GM21390 (cell line): ENCODE measurements around the gene RSPO4.

ENCODE experiments used
- ATAC-seq: cut with Tn5 transposase; IDR thresholded peaks from one replicate; pipeline ENCODE4 v1.9.1; 2021; ENCODE audit not compliant: unreplicated experiment

The RSPO4 gene

GRCh38 chr20:971346-971745, 30.8 kb downstream of the RSPO4 start:
- no peak for ATAC-seq

DNA sequence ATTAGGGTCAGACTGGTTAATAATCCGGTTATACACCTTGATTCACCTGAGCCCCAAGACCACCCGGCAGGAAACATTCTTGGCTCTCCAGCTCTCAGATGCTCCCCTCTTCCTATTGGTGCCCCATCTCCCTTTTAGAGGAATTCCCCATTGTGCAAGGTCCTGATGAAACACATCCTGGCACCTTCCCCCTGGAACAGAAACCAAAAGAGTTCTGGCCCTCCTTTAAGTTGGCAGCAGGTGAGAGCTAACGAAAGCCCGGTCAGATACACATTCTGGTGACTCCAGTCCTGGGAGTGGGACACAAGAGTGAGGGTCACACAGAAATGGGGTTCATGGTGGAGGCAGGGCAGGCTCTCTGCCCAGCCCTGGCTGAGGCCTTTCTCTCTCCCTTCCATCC, 32.2 kb downstream of the RSPO4 start:
- ATAC-seq, result no peak

- no peak for ATAC-seq
Observed at GRCh38 chr20:967796-968742, 34.0 kb downstream of the RSPO4 start.

DNA sequence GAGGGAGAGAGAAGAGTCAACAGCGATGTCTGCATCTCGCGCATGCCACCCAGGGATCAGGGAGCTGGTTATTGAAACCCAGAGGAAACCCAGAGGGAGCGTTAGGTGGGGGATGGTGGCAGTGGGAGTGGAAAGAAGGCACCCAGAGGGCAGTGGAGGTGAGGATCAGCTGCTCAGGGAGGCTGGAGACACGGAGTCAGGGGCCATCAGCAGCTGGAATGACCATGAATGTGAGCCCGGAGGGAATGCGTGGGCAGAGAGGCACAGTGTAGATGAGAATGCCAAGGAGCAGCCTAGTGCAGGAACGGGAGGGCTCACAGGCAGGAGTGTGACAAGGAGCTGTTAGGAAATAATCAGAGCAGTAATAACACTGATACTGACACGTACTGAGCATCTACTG, 36.2 kb downstream of the RSPO4 start:
- no peak for ATAC-seq

- no peak for ATAC-seq
Observed at GRCh38 chr20:963795-964194, 38.3 kb downstream of the RSPO4 start.

GRCh38 chr20:962683-963082, 39.4 kb downstream of the RSPO4 start:
- no peak for ATAC-seq

DNA sequence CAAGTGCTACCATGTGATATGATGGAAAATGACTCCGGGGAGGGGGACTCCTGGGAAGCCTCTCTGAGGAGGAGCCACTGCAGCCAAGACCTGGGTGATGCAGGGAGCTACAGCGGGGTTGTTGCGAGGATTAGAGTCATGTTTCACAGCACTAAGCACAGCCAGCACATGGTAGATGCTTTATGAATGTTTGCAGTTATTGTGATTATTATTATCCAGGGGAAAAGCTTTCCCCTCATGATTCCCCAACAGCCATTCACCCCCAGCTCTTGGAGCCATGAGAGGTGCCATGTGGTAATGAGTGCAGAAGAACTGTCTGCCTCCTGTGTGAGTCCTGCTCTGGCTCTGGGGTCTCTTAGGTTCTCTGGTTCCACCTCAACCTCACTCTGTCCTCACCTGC, 39.9 kb downstream of the RSPO4 start:
- ATAC-seq, result no peak

DNA sequence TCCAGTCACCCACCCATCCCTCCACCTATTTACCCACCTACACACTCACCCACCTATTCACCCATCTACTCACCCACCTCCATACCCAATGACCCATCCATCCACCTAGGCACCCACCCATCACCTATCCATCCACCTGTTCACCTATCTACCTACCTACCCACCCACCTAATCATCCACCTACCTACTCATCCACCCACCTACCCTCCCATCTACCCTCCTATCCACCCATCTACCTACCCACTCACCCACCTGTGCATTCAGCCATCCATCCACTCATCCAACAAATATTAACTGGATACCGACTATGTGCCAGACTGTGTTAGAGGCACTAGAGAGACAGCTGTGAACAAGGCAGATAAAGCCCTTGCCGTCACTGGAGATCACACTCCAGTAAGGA, 40.3 kb downstream of the RSPO4 start:
- ATAC-seq, result no peak

GRCh38 chr20:959996-960615, 42.0 kb downstream of the RSPO4 start:
- no peak for ATAC-seq

GRCh38 chr20:958936-959815, 42.9 kb downstream of the RSPO4 start:
- no peak for ATAC-seq

DNA sequence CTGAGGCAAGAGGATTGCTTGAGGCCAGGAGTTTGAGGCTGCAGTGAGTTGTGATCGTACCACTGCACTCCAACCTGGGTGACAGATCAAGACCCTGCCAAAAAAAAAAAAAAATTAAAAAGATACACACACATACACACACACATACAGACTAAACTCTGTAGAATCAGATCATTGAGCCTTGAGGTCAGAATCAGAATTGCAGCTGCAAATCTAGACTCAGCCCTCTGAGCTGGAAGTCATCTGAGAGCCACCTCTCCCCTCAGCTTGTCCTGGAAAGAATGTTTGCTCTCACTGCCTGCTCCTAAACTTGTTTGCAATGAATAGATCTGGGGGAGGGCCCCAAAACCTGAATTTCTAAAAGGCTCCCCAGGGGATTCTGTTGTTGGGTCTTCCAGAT, 44.6 kb downstream of the RSPO4 start:
- ATAC-seq, result no peak

- ATAC-seq, result no peak
Observed at GRCh38 chr20:956330-956951, 45.7 kb downstream of the RSPO4 start.

DNA sequence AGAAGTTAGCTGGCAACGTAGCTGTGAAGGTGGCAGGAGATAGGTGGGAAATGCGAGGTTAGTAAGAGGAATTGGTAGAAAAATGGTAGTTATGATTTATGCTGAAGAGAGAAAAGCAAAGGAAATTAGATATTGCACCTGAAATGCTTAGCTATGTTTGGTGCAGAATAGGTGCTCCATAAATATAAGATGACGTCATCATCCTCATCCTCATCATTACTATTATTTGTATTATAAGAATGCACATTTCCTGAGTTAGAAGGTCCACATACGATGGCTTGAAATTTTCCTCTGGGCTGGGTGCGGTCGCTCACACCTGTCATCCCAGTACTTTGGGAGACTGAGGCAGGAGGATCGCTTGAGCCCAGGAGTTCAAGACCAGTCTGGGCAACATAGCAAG, 46.5 kb downstream of the RSPO4 start:
- ATAC-seq, result no peak

- no peak for ATAC-seq
Observed at GRCh38 chr20:955111-955510, 47.0 kb downstream of the RSPO4 start.

DNA sequence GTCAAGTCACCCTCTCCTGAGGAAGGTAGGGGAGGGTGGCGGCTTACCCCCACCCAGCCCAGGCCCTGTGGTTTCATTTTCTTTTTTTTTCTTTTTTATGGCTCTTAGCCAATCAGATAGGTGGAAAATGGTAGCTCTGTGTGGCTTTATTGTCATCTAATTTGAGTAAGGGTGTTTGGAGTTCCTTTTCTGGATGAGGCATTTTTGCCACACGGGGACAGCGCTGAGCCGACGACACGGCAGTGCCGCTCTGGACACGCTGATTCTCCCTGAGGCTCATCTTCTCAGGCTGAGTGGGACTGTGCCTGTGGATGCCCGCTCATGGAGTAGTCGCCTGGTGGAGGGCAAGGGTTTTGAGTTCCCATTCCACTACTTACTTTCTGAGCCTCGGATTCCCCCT, 48.4 kb downstream of the RSPO4 start:
- no peak for ATAC-seq

DNA sequence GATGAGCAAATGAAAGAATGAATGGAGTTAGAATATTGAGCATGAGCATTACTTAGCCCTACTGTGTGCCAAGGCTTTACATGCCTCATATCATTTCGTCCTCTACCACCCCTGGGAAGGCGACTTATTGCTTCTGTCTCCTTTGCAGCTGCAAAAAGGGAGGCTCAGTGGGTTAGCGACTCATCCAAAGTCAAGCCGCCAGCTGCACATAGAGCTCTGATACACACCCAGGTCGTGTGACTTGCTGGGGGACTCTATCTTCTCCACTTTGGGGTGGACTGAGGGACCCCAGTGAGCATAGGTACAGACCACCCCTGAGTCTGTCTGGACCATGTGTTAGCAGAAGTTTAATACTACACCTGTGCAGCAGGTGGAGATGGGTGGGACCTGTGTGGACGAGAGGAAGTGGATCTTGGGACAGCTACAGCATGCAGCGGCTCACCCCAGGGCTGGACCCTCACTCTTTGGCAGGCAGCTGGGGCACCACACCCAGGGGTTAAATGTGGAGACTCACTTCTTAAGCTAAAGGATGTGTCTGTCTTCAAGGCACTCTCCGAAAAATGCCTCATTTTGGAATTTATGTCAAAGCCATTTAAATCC, 49.8 kb downstream of the RSPO4 start:
- no peak for ATAC-seq

GRCh38 chr20:951384-952169, 50.5 kb downstream of the RSPO4 start:
- no peak for ATAC-seq

DNA sequence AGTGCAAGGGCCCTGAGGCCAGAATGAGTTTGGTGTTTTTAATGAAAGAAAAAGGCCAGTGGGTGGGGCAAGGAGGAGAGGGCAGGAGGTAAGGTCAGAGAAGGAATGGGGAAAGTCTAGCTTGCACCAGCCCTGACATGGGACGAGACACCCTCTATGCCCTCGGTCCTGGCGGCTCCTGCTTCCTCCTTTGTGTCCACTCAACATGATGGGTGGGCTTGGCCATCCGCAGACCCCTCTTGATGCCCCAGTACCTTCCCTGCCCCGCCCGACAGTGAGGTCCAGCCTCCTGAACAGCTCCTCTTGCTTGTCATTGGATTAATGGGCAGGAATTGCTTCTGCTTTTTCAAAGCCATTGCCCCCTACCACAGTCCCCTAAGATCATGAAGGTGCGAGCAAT, 52.4 kb downstream of the RSPO4 start:
- ATAC-seq, result no peak

DNA sequence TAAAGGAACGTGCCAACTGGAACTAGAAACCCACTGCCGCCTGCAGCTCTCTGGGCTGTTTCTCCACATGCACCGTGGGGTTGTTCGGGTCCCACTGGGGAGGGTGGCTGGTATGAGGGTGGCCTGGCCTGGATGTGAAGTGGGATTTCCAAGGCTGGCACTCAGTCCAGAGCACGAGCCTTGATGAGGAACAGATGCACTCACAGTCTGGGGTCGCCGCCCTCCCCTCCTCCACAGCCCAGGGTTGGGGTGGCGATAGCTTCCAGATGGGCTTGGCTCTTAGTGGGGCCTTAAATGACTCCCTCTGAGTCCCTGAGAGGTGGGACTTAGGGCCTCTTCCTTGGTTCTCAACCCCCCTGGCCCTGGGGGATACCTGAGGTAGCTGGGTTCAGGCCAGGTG, 55.3 kb downstream of the RSPO4 start:
- no peak for ATAC-seq

DNA sequence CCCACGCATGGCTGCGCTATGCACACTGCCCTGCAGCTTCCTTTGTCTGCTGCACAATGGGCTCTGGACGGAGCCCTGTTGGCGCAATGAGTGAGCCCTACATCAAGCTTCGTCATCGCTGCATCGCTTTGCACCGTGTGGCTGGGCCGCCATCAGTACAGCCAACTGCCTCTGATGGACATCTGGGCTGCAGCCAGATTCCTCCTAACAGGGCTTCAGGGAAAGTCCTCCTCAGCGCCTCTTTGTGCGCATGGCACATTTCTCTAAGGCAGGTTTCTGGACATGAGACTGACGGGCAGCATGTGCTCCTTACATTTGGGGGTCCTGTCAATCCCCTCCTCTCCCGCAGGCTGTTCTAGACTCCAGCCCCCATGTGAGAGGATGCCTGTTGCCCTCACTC, 56.3 kb downstream of the RSPO4 start:
- no peak for ATAC-seq
